HK-2 (cell line): ENCODE data around the gene MYO1D.

ENCODE experiments used
- DNase-seq: peaks from one replicate; pipeline ENCODE4 v3.0.0-alpha.2; 2018; ENCODE audit not compliant: unreplicated experiment

MYO1D gene

DNA sequence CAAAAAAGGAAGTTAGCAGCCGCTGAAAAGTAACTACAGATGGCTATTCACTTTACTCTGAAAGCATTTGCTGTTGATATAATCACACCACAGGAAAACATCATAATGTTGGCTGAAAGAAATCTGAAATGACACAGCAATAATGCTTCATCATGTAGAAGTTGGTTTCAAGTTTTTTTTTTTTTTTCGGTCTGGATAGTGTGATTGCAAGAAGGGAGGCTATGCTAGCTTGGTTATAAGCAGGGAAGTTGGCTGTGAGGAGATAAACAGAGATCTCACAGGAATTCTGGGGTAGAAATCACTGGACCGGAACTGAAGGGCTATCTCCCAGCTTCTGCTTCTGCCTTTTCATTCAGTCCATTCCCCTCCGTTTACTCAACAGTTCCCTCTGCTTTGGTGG lies 57.9 kb downstream of the MYO1D start:
- no peak for DNase-seq

- DNase-seq = no peak
Observed at GRCh38 chr17:32815460-32815859, 61.5 kb downstream of the MYO1D start.

- no peak for DNase-seq
Observed at GRCh38 chr17:32814836-32815235, 62.1 kb downstream of the MYO1D start.

DNA sequence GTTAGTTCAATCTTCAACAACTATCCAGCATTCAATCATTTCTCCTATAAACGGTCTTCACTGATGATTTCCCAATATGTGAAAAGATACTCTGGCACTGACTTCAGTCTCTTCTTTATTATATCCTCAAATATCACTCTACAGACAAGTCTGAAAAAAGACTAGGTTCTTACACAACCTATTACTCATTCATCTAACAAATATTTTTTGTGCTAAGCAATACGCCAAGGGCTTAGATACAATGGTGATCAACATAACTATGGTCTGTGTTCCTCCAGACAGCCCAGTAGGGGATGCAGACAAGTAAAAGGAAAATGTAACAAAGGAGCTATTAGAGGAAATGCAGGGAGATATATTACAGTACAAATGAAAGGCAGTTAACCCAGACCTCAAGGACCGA lies 63.9 kb downstream of the MYO1D start:
- DNase-seq = no peak

- DNase-seq = no peak
Observed at GRCh38 chr17:32810690-32811089, 66.2 kb downstream of the MYO1D start.

- no peak for DNase-seq
Observed at GRCh38 chr17:32807577-32807976, 69.3 kb downstream of the MYO1D start.

- DNase-seq = no peak
Observed at GRCh38 chr17:32806646-32807045, 70.3 kb downstream of the MYO1D start.

DNA sequence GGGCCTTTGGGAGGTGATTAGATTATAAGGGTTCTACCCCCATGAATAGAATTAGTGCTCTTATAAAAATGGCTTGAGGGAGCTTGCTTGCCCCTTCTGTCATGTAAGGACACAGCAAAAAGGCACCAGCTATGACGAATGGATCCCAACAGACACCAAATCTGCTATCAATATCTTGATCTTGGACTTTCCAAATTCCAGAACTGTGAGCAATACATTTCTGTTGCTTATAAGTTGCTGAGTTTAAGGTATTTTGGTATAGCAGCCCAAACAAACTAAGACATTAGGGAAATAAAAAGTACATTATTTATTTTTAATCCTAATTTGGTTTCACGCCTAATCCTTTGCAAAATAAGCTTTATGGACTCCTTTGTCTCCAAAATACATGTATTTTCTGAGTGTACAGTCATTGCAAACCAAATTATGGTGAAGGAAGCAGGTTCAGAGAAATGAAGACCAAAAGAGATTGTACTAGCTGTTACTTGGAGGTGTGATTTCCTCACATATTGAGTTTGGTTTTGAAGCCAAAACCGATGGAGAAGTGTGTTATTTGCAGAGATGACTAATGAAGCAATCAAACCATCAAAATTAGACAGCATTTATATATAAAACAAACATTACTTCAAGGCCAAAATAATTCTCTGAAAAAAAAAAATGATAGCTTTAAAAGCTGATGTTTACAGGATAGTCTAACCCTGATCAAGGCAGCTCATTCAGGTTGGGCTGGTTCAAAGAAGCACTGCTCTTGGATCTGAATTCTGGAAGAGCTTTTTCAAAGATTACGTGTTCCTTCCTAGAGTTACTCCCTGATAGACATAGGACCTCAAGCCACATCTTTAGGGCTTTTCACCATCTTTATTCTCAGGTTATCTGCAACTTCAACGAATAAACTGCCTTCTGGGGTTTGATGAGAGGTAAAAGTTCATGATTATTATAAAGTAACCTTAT lies 71.6 kb downstream of the MYO1D start:
- no peak for DNase-seq

DNA sequence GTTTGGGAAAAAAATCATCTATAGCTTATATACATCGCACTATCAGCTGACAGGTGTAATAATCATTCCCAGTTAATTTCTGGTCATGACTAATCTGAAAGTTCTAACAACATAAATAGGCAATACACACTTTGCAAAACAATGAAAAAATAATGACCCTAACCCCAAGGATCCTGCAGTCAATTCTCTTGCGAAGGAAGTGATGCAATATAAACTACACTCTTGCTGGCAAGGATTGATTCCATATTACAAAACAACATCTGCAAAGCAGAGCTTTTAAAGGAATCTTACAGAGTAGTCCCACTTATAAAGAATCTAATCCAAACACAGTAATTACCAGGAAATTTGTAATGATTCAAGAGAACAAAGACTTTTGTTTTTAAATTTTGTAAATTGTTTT lies 73.4 kb downstream of the MYO1D start:
- DNase-seq = no peak

DNA sequence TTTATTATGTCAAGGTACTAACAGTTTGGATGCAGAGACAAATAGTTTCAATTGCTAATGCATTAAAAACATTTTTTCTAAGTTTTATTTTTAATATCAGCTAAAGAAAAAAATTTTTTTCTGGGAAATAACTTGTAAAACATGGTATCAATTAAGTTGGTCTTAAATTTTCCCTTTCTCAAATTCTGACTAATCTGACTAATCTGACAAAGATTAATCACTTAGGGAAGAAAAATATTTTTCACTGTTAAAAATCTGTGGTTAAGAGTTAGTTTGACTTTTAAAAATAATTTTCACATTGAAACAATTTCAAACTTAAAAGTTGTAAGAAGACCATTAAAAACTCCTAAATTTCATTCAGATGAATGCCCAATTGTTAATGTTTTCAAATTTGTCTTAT lies 74.6 kb downstream of the MYO1D start:
- DNase-seq = no peak

- no peak for DNase-seq
Observed at GRCh38 chr17:32801641-32802040, 75.3 kb downstream of the MYO1D start.

- DNase-seq = no peak
Observed at GRCh38 chr17:32801193-32801592, 75.7 kb downstream of the MYO1D start.

- DNase-seq = no peak
Observed at GRCh38 chr17:32798938-32799337, 78.0 kb downstream of the MYO1D start.

DNA sequence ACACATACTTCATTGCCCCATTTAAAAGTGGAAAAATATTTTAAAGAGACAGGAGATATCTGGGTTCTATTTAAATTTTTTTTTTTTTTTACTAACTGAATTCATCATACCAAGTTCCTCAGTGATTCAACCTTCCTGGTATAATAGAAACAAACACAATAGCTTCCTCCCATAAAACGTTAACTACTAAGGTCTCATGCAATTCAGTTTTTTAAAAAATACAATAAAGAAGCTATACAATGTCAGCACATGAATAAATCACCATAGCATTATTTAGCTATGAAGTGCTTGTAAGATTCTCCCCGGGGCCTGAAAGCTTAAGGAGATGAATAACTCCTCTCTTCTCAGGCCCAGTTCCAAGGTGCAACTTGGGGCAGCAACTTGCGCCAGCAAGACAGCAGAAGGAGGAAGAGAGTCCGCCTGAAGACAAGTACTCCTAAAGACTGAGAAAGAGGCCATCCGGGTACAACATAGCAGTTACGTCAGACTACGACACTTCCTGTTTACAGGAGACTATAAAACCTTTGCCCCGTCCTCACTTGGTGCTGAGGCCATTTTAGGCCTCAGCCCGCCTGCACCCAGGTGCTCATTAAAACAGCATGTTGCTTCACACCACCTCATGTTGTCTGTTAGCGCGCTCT lies 81.5 kb downstream of the MYO1D start:
- no peak for DNase-seq

- no peak for DNase-seq
Observed at GRCh38 chr17:32794533-32795246, 82.2 kb downstream of the MYO1D start.

DNA sequence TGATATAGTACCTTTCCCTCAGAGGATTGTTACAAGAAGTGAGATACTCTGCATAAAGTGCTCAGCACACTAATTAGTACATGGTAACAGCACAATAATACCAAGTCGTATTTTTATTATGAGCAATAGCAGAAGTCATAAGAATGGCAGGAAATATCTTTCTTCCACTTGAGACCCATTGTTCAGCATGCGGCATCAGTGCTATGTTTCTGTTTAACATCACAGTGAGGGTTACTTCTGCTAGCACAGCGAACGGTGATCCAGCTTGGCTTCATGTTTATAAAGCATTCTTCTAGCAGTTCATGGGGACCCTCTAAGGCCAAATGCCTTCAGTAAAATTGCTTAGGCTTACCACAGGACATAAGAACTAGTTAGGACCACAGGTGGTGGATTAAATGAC lies 83.1 kb downstream of the MYO1D start:
- DNase-seq = no peak

GRCh38 chr17:32792207-32792606 lies 84.7 kb downstream of the MYO1D start:
- DNase-seq = no peak

GRCh38 chr17:32786169-32786568 lies 90.8 kb downstream of the MYO1D start:
- no peak for DNase-seq

- no peak for DNase-seq
Observed at GRCh38 chr17:32784113-32784512, 92.8 kb downstream of the MYO1D start.

GRCh38 chr17:32783602-32784001 lies 93.3 kb downstream of the MYO1D start:
- DNase-seq = no peak

GRCh38 chr17:32780721-32781120 lies 96.2 kb downstream of the MYO1D start:
- no peak for DNase-seq

- no peak for DNase-seq
Observed at GRCh38 chr17:32777922-32778321, 99.0 kb downstream of the MYO1D start.

- DNase-seq = peak; percentile 10
Observed at GRCh38 chr17:32777436-32777835, 99.5 kb downstream of the MYO1D start.
